ENCODE measurements around the gene KIAA0513.

KIAA0513 gene

GRCh38 chr16:85008271-85008670, 19.3 kb upstream of the KIAA0513 start:
- no peak for TF ChIP-seq REST (IDR thresholded peaks at IDR 0.05; ENCODE audit: insufficient read depth in 1 of 2, low read depth in 2 of 2, low read length in 2 of 2)
- TF ChIP-seq POLR2AphosphoS5 (IDR thresholded peaks at IDR 0.05; ENCODE audit: low read depth, low read length): no peak
- no peak for TF ChIP-seq TAF1 (IDR thresholded peaks at IDR 0.05; ENCODE audit: borderline replicate concordance, insufficient read depth, low read length)
- no peak for TF ChIP-seq FOXP2 (optimal IDR thresholded peaks at IDR 0.05; ENCODE audit: borderline replicate concordance, extremely low read depth, extremely low read length, insufficient read depth)
- TF ChIP-seq SIN3A (IDR thresholded peaks at IDR 0.05; ENCODE audit: borderline replicate concordance, insufficient read depth, low read length): no peak

- TF ChIP-seq TAF1 (IDR thresholded peaks at IDR 0.05; ENCODE audit: borderline replicate concordance, insufficient read depth, low read length): no peak
- no peak for TF ChIP-seq POLR2AphosphoS5 (IDR thresholded peaks at IDR 0.05; ENCODE audit: low read depth, low read length)
- TF ChIP-seq SIN3A (IDR thresholded peaks at IDR 0.05; ENCODE audit: borderline replicate concordance, insufficient read depth, low read length): no peak
- TF ChIP-seq REST (IDR thresholded peaks at IDR 0.05; ENCODE audit: insufficient read depth in 1 of 2, low read depth in 2 of 2, low read length in 2 of 2): no peak
- no peak for TF ChIP-seq FOXP2 (optimal IDR thresholded peaks at IDR 0.05; ENCODE audit: borderline replicate concordance, extremely low read depth, extremely low read length, insufficient read depth)
These were observed 17.1 kb upstream of the KIAA0513 start for GRCh38 chr16:85010446-85010930.

GRCh38 chr16:85010931-85011845, 16.4 kb upstream of the KIAA0513 start, which contains the start of gene ZDHHC7:
ZDHHC7 (minus strand) TSS chr16:85011535; CDS start chr16:84990618, 20,917 bp downstream.
- TF ChIP-seq FOXP2 (optimal IDR thresholded peaks at IDR 0.05; ENCODE audit: borderline replicate concordance, extremely low read depth, extremely low read length, insufficient read depth) (peak; percentile 58), TAF1 (IDR thresholded peaks at IDR 0.05; ENCODE audit: borderline replicate concordance, insufficient read depth, low read length) (peak; percentile 92), SIN3A (IDR thresholded peaks at IDR 0.05; ENCODE audit: borderline replicate concordance, insufficient read depth, low read length) (peak; percentile 45; the same call in 1 of the 2 replicates), REST (IDR thresholded peaks at IDR 0.05; ENCODE audit: insufficient read depth in 1 of 2, low read depth in 2 of 2, low read length in 2 of 2) (peak in 1 of 2 experiments; percentile 49; a peak in 1 of 4 replicates), POLR2AphosphoS5 (IDR thresholded peaks at IDR 0.05; ENCODE audit: low read depth, low read length) (peak; percentile 95)

DNA sequence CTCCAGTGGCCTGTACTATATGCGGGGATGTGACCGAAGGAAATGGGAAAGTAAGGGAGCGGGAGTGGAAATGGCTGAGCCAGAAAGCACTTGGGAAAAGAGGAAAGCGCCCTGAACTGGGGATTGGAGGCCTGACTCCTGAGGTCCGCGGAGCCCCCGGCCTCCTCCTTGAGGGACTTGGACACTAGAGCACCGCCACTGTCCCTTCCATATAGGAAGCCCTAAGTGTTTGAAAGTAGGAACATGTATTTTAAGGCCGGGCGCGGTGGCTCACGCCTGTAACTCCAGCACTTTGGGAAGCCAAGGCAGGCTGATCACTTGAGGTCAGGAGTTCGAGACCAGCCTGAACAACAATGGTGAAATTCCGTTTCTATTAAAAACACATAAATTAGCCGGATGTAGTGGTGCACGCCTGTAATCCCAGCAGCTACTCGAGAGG, 15.7 kb upstream of the KIAA0513 start:
- no peak for TF ChIP-seq TAF1 (IDR thresholded peaks at IDR 0.05; ENCODE audit: borderline replicate concordance, insufficient read depth, low read length)
- TF ChIP-seq SIN3A (IDR thresholded peaks at IDR 0.05; ENCODE audit: borderline replicate concordance, insufficient read depth, low read length): no peak
- TF ChIP-seq FOXP2 (optimal IDR thresholded peaks at IDR 0.05; ENCODE audit: borderline replicate concordance, extremely low read depth, extremely low read length, insufficient read depth): no peak
- no peak for TF ChIP-seq POLR2AphosphoS5 (IDR thresholded peaks at IDR 0.05; ENCODE audit: low read depth, low read length)
- TF ChIP-seq REST (IDR thresholded peaks at IDR 0.05; ENCODE audit: insufficient read depth in 1 of 2, low read depth in 2 of 2, low read length in 2 of 2): no peak
